Measurements from ENCODE around the gene PTPN7. TPM values are rescaled to one million over a fixed set of nuclear protein-coding genes. Genes with fewer than 3 reads are reported as not detected.
"Not testable (repeated sequence)": the region's sequence is repeated elsewhere in the genome, so short reads cannot be mapped to it uniquely, and the experiment has no call there.

Gene PTPN7
- total RNA-seq, 1 donor from 2014 or later, result not detected

GRCh38 chr1:202167054-202167453 is 6.7 kb upstream of the PTPN7 start:
- DNase-seq (ENCODE audit: low read depth in 2 of 2), result not testable (repeated sequence)

GRCh38 chr1:202165942-202166843 is 5.8 kb upstream of the PTPN7 start:
- DNase-seq (ENCODE audit: low read depth in 2 of 2), result no peak

- DNase-seq (ENCODE audit: low read depth in 2 of 2), result no peak
Observed at GRCh38 chr1:202165267-202165941, 5.0 kb upstream of the PTPN7 start.

- DNase-seq (ENCODE audit: low read depth in 2 of 2), result no peak
Observed at GRCh38 chr1:202164271-202165037, 4.1 kb upstream of the PTPN7 start.

GRCh38 chr1:202163281-202164270 is 3.2 kb upstream of the PTPN7 start:
- no peak for DNase-seq (ENCODE audit: low read depth in 2 of 2)

- DNase-seq (ENCODE audit: low read depth in 2 of 2), result no peak
Observed at GRCh38 chr1:202162418-202163280, 2.2 kb upstream of the PTPN7 start.

GRCh38 chr1:202162047-202162417 is 1.6 kb upstream of the PTPN7 start:
- DNase-seq (ENCODE audit: low read depth in 2 of 2), result no peak

GRCh38 chr1:202161151-202162046 is 997 bp upstream of the PTPN7 start:
- no peak for DNase-seq (ENCODE audit: low read depth in 2 of 2)

- DNase-seq (ENCODE audit: low read depth in 2 of 2), result peak in 1 of 2 donors; percentile 22
Observed at GRCh38 chr1:202159534-202160371, 649 bp downstream of the PTPN7 start.

- no peak for DNase-seq (ENCODE audit: low read depth in 2 of 2)
Observed at GRCh38 chr1:202158810-202159533, 1.4 kb downstream of the PTPN7 start.

GRCh38 chr1:202157945-202158344 is 2.5 kb downstream of the PTPN7 start:
- DNase-seq (ENCODE audit: low read depth in 2 of 2), result no peak

- no peak for DNase-seq (ENCODE audit: low read depth in 2 of 2)
Observed at GRCh38 chr1:202156590-202156989, 3.8 kb downstream of the PTPN7 start.

GRCh38 chr1:202155478-202156021 is 4.9 kb downstream of the PTPN7 start:
- DNase-seq (ENCODE audit: low read depth in 2 of 2), result peak; percentile 16 to 60

- peak; percentile 60 to 68 for DNase-seq (ENCODE audit: low read depth in 2 of 2)
Observed at GRCh38 chr1:202154766-202155477, 5.5 kb downstream of the PTPN7 start.

GRCh38 chr1:202154148-202154765 is 6.1 kb downstream of the PTPN7 start:
- no peak for DNase-seq (ENCODE audit: low read depth in 2 of 2)

GRCh38 chr1:202153284-202153683 is 7.1 kb downstream of the PTPN7 start:
- no peak for DNase-seq (ENCODE audit: low read depth in 2 of 2)

All from lung microvascular endothelial cell (primary cell).